HG03558 (cell line): ENCODE results near the gene TNC.

Experiments used
- ATAC-seq: cut with Tn5 transposase; IDR thresholded peaks from one replicate; pipeline ENCODE4 v1.9.1; 2021; ENCODE audit warnings: moderate number of reproducible peaks; ENCODE audit not compliant: unreplicated experiment; ENCODE audit errors: extremely low read depth

The TNC gene

DNA sequence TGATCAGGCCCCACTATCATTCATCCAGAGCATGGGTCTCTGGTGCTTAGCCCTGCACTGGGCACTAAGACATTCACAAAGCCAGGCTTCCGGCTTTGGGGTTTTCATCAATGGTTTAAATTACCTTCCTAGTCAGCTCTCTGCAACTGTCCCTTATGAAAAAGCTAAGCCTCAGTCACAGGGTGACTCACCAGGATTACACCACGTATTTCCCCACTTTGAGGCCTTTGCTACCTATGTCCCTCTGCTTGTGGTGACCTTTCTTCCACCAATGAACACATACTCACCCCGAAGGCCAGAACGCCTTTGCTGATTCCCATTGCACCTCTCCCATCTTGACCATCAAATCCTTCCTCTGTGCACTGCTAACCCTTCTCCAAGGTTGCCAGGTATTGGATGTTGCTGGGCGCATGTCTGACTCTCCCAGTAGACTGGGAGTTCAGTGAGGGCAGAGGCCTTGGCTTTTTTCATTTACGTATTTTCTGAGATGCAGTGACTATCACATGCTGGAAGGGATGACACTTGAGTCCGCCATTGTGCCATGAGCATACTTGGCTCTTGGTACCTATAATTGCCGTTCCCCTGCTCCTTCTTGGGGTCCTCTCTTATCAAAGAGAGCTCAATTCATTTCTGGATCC lies 128.9 kb downstream of the TNC start:
- ATAC-seq = peak; percentile 60

- no peak for ATAC-seq
Observed at GRCh38 chr9:114987116-114987515, 130.8 kb downstream of the TNC start.

DNA sequence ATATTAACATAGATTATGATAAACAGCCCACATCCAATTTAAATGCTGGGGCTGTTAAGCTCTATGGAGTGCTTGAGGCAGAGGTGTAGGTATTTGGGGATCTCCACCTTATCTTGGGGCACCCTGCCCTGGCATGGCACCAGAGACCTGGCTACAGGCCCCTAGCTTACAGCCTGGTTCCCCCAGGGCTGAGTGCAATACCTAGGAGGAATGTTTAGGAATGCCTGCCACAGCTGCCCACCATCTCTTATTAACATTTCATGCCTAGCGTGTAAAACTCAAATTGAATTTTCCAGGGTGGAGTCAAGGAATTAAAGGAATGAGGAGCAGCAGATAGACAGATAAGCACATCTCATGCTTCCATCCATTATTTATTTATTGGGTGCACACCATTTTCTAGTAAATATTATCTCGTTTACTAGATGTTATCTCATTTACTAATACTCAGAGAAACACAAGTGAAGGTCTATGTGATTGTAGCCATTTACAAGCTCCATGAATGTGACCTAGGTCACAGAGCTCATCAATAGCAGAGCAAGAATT lies 131.9 kb downstream of the TNC start:
- no peak for ATAC-seq

- no peak for ATAC-seq
Observed at GRCh38 chr9:114981063-114981462, 136.9 kb downstream of the TNC start.

GRCh38 chr9:114973216-114973615 lies 144.7 kb downstream of the TNC start:
- ATAC-seq = no peak

DNA sequence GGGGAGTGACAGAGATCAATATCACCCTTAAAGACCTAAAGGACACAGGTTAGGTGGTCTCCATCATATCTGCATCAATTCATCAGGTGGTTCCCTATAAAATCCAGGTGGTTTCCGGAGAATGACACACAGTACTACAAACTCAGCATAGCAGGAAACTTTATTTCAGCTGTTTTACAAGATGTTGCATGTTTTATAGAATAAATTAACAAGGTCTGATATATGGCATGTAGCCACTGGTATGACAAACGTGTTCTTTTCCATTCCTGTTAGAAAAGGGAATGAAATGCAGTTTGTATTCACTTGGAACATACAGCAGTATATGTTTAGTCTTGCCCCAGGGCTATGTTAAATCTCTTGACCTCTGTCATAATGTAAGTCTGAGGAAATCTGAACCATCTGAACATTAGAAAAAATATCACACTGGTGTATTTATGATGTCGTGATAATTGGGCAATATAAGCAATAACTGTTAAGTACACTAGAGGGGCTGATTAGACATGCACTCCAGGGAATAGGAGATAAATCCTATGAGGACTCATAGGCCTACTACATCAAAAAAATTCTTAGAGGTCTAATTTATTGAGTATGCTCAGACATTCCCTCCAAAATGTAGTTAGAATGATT lies 145.3 kb downstream of the TNC start:
- ATAC-seq = no peak
